Astrocyte of the hippocampus (primary cell): ENCODE results near the gene MEGF8.
A peak's percentile ranks its signal among the peaks of the same experiment; 100 is the strongest.
"Not testable (repeated sequence)": the region's sequence is repeated elsewhere in the genome, so short reads cannot be mapped to it uniquely, and the experiment has no call there.

ENCODE experiments used
- DNase-seq: peaks from one replicate; pipeline ENCODE4 v3.0.0; 2011; ENCODE audit warnings: low read depth, low spot score

The MEGF8 gene

DNA sequence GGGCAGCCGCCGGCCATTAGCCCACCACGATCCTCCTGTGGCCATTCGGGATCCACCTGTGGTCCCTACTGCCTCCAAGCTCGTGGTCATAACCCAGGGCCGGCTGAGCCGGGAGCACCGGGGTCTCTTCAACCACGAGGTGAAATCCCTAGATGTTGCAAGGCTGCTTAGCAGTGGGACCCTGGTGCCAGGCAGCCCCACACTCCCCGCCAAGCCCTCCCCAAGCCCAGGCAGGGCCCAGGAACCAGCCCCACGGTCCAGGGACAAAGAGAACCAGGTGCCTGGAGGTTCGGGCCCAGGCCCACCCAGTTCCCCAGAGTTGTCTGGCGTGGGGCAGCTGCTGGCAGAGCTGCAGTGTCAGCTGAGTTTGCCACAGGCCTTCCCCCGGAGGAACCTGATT, 15.7 kb upstream of the MEGF8 start:
- no peak for DNase-seq

DNA sequence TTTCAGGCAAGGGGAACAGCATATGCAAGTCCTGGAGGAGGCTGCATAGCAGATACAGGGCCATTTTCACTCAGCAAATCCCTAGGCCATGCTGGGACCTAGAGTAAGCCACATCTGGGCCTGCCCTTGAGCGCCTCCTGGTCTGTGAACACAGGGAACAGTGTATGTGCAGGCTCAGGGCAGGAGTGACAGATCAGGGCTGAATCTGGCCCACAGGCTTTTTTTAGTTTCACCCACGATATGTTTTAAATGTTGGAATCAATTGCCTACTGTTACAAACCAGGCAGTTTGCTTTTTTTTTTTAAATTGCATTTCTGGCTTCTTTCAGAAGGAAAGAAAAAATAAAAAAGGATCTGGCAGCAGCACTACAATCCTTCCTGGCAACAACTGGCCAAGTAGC, 13.8 kb upstream of the MEGF8 start:
- DNase-seq = no peak

DNA sequence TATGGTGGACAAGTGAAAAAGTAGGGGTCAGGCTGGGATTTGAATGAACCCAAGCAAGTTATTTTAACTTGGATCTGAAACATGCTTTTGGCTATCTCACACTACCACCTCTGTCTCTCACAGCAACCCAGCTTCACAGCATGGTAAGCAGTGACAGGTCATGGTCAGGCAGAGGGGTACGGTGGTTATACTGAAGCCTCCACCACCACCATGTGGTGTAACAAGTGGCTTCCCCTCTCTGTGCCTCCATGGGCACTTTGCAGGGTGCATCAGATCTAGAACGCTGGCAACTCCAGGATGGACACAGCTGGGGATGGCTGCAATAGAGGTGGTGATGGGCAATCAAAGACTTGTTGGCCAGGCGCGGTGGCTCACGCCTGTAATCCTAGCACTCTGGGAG, 13.1 kb upstream of the MEGF8 start:
- DNase-seq = no peak

DNA sequence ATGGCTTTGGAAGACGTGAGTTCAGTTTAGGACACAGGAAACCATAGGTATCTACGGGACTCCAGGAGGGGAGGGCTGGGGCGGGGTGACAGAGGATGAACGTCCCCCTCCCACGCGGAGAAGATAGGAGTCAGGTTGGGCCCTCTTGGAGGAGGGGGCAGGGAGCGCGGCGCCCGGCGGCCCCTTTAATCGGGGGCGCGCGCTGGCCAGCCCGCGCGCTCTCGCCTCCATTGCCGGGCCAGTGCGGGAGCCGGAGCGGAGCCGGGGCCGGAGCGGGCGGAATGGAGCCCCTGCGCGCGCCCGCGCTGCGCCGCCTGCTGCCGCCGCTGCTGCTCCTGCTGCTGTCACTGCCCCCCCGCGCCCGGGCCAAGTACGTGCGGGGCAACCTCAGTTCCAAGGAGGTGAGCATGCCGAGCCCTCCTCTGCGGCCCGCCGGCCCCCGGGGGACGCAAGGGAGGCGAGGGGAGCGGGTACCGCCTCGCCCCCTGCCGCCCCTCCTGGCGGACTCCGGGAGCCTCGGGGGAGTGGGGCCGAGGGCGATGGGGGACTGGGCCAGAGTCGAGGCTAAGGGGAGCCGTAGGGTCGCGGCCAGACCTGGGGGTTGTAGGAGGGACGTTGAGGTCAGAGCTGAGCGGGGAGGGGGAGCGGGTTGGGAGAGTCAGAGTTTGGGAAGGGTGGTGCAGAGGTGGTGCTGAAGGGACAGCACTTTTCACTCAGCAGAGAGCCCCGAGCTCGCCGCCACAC, 12.2 kb upstream of the MEGF8 start, which contains the start of gene TMEM145:
Gene TMEM145 (plus strand): TSS at position 214 of the 744 bp plus-strand sequence. CDS start 68 bp downstream, at position 282.
- peak; percentile 75 for DNase-seq

DNA sequence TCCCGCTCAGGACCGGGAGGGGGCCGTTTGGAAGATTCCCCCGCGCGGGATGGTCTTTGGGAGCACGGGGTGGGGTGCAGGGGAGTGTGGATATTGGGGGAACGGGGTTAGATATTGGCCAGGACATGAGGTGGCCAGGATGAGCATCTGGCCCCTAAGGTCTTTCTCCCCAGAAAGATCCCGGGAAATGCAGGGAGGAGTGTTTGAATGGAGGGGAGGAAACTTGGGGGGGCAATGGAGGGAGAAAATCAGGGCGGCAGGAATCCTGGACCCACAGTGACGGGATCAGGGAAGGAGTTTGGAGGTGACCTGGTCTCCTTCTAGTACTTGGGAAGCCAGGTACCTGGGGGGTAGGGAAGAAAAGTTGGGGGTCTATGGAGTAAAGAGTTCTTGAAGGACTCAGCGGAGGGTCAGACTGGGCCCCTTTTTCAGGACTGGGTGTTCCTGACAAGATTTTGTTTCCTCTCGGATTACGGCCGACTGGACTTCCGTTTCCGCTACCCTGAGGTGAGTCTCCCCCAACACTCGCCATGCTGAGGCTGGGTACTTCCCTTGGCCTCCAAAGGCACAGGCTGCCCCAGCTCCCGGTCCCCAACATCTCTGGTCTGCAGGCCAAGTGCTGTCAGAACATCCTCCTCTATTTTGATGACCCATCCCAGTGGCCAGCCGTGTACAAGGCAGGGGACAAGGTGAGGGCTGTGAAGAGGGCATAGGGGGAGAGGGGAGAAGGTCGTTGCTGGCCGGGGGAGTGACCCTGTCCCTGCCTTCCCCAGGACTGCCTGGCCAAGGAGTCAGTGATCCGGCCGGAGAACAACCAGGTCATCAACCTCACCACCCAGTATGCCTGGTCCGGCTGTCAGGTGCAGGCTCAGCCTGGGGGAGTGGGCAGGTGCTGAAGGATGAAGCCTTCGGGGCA, 11.3 kb upstream of the MEGF8 start:
- DNase-seq = no peak

DNA sequence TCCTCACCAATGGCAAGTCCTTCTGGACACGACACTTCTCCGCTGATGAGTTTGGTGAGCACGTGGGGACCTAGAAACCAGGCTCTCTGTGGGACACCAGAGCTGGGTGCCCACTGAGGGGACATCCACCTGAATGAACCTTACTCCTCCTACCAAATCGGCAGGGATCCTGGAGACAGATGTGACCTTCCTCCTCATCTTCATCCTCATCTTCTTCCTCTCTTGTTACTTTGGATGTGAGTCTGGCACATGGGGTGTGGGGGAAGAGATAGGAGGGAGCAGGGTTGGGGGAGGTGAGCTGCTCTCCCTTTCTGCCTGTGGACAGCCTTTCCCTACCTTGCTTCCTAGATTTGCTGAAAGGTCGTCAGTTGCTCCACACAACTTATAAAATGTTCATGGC, 10.4 kb upstream of the MEGF8 start:
- DNase-seq = no peak

DNA sequence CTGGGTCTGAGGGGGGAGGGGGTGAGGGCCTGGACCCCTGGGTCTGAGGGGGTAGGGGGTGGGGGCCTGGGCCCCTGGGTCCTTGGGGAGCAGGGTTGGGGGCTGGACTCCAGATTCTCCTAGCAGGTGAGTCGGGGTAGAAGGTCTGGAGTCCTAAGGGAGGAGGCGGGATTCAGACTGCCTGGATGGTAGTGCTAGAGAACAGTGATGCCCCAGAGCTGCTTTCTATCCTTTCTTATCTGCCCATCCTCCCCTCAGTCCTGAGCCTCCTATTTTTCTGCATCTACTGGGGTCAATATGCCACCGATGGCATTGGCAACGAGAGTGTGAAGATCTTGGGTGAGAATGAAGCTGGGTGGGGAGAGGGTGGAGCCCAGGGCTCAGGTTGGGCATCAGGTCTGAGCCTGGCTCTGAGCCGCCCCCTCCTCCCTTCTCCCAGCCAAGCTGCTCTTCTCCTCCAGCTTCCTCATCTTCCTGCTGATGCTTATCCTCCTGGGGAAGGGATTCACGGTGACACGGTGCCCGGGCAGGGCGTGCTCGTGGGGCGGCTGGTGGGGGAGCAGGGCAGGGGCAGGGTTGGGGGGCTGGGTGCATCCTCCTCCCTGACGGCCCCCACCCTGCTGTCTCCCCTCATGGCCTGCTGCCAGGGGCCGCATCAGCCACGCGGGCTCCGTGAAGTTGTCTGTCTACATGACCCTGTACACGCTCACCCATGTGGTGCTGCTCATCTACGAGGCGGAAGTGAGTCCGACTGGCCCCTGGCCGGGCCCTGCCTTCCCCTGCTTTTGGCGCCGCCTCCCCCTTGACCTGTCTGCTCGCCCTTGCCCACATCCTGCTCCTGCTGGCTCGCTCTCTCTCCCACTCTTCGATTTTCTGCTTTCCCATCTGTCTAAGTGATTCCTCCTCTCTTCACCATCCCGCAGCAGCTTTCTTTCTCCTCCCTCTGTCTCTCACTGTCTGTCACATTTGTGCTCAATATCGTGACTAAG, 8.9 kb upstream of the MEGF8 start:
- no peak for DNase-seq

DNA sequence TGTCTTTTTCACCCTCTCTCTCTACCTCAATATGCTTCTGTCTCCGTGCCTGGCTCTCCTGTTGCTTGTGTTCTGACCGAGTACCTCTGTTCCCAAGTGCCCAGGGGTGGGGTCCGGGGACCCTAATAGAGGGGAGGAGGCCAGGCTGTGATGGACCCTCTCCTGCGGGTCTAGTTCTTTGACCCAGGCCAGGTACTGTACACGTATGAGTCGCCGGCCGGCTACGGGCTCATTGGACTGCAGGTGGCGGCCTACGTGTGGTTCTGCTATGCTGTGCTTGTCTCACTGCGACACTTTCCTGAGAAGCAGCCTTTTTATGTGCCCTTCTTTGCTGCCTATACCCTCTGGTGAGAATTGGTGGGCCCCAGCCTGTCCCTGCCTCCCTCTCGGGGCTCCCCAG, 7.9 kb upstream of the MEGF8 start:
- DNase-seq = no peak

DNA sequence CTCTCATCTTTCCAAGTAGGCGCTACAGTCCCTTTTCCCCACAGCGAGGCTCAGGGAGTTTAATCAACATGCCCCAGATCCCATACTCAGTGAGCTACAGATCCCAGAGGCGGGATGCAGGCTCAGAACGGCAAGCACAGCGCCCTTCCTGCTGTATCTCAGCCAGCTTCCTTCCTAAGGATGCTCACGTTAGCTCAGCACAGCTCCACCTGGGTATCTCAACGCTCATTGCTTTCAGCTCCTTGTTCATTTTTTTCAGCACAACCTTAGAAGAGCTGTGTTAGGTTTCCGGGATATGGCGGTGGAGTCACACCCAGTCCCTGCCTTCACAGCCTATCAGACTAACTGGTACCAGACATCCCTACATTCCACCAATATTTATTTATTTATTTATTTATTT, 3.1 kb upstream of the MEGF8 start:
- DNase-seq = no peak

DNA sequence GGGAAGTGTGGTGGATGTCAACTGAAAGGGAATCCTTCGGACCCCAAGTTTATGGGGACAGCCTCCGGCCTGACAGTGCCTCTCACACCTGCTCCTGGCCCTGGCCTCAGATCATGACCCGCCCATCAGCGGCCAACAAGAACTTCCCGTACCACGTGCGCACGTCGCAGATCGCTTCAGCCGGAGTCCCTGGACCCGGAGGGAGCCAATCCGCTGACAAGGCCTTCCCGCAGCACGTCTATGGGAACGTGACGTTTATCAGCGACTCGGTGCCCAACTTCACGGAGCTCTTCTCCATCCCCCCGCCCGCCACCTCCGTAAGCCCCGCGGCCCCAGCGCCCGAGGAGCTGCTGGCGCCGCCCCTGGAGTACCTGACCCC, 2.0 kb upstream of the MEGF8 start:
- no peak for DNase-seq

DNA sequence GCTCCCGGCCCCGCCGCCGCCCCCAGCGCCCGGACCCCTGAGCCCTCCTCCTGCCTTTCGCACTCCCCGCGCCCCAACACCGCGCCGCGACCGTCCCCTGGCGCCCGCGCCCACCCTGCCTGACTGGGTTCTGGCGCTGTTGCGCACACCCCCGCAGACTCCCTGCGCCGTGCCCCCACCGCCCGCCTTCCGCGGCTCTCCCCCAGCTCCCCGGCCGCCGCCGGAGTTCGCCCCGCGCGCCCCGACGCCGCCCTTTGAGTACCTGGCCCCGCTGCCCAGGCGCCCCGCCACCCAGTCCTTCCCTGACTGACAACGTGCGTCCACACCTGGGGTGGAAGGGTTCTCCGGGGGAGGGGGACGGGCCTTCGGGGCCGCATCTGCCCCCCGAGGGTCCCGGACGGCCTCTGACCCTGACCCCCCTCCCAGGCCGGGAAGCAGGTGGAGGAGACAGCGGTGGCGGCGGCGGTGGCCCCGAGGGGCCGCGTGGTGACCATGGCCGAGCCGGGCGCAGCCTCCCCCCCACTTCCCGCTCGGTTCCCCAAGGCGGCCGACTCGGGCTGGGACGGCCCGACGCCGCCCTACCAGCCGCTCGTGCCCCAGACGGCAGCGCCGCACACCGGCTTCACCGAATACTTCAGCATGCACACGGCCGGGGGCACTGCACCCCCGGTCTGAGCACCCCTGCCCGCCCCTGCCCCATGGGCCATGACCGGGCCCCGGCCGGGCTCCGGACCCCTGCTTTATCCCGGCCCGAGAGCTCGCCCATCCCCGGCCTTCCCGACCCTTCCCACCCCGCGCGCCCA, 1.4 kb upstream of the MEGF8 start:
- DNase-seq = peak; percentile 20

DNA sequence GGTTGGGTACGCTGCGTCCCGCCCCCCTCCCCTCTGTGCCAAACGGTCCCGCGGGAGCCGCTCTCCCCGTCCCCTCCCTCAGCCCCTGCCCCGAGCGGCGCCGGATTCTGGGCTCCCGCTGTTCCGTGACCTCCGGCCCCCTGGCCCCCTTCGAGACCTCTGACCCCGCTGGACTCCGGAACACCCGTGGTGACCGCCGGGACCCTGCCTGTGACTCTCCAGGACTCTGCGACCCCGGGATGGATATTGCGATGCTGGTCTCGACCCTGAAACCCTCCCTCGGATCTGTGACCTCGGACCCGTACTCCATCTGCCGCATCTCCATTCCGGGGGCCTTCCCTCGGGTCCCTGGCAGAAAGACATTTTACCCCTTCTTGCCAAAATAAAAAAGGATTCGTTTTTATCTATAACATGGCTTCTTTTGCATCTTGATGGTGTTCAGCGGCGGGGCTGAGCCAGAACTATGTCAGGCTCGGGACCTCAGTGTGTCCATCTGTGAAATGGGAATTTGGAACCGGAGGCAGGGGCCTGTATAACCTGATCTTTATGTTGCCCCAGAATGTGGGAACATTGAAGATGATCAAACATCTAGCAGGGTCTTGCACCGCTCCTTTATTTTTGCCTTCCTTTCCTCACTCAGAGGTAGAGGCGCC, 654 bp upstream of the MEGF8 start:
- no peak for DNase-seq

DNA sequence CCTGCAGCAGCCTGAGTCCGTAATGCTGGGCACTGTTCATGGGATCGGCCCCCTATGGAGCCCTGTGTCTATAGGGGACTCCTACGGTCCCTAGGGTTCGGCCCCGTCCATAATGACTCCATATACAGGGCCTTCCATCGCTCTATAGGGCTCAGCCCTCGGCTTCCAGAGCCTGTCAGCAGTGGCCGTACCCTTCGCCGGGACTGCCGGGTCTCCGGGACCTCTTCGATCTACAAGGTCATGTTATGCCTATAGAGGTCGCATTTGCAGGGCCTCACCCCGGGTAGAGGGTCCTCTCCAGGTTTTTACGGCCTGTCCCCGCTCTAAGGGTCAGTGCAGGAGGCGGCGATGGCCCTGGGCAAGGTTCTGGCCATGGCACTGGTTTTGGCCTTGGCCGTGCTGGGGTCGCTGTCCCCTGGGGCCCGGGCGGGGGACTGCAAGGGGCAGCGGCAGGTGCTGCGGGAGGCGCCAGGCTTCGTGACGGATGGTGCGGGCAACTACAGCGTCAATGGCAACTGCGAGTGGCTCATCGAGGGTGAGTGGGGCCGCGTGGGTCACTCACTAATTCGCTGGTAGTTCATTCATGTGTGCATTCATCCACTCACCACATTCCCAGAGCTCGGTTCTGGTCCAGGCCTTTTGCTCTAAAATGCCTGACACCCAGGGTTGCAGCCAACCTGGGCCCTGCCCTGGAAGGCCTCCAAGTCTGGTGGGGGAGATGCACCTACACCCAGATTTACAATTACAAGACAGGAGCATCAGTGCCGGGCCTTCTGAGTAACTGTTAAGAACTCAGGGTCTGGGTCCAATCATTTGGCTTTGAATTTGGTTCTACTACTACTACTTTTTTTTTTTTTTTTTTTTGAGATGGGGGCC, 699 bp downstream of the MEGF8 start:
- DNase-seq = peak; percentile 27

DNA sequence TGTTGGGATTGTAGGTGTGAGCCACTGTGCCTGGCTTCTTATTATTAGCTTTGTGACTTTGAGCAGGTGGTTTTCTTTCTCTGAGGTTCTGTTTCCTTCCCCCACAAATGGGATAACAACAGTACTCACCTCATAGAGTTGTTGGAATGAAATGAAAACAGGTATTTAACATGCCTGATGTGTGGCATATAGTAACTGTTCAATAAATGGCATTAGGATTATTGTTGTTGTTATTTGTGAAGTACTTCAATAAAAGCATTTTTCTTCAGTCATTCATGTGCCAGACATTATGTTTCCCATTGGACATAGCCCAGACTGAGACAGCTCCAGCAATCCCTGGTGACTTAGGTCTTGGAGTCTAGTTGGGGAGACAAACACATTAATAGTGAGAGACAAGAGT, 1.5 kb downstream of the MEGF8 start:
- DNase-seq = no peak

DNA sequence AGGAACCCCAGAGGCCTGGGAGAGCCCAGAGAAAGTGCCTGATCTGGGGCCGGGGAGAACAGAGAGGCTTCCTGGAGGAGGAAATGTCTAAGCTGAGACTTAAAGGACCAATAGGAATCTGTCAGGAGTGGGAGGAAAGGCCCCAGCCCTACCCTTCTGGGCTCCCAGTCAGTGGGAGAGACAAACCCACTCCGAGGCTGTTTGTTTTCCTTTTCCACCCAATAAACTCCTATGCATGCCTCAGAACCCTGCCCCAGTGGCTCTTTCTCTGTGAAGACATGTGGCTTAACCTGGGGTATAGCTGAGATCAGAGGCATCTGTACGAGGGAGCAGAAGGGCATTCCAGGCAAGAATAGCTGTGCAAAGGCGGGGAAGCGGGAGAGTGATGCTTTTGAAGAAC, 1.9 kb downstream of the MEGF8 start:
- DNase-seq = no peak

DNA sequence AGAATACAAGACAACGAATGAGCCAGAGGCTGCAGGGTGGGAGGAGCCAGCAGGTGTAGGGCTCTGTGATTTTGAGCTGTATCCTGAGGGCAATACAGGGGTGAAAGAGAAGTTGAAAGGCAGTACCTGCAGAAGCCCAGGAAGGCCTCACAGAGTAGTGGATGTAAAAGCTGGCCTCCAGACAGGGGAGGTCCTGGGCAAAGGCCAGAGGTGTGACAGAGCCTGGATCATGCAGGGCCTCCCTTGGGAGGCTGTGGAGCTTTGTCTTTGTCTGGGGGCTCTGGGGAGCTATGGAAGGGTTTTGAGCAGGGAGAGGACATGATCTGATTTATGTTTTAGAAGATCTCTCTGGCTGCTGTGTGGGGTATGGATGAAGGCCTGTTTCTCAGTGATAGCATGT, 2.7 kb downstream of the MEGF8 start:
- DNase-seq = no peak

DNA sequence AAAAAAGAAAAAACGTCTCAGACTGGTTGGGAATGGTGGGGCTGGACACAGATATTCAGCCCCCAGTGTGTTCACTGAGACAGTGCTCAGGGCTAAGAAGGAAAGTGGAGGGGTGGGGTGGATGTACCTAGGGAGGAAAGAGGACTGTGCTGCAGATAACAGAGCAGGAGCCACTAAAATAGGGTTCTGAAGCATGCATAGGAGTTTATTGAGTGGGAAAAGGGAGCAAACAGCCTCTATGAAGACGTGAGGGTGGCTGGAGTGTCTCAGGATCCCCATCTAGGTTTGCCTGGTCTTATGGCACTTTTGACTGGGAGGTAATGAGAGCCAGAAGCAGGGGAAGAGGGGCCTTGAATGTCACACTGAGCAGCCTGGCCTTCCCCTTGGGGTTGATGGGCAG, 3.4 kb downstream of the MEGF8 start:
- DNase-seq = no peak

DNA sequence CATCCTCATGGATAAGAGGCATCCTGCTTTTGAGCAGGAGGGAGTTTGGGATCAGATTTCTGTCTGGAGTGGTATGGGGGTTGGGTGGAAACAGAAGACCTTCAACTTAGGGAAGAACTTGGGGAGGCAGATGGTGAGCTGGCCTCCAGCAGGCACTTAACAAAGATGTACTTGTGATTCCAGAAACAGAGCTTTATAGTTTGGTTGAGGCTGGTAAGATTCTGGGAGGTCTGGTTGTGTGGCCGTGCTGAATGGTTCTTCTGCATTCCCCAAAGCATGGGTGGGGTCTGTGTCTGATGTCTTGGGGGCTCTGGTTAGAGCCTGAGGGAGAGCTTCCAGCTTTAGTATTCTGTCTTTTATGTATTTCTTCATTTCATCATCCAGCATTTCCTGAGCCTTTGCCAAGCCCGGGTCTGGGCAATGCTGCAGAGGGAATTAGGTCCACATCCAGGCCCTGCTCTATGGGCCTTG, 4.8 kb downstream of the MEGF8 start:
- DNase-seq = no peak

DNA sequence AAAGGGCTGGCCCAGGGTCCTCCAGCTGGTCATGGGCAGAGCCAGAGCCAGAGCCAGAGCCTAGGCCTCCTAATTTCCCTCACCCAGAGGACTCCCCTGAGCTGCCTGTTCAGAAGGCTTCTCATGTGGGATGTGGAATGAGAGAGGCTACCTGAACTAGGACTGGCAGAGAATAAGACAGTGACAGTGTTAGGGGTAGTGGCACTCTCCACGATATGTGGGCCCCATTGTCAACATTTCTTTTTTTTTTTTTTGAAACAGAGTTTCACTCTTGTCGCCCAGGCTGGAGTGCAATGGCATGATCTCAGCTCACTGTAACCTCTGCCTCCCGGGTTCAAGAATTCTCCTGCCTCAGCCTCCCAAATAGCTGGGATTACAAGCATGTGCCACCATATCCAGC, 5.9 kb downstream of the MEGF8 start:
- not testable (repeated sequence) for DNase-seq
